Measurements from ENCODE around the gene GNG11.
"Not testable (repeated sequence)": the region's sequence is repeated elsewhere in the genome, so short reads cannot be mapped to it uniquely, and the experiment has no call there.

Gene GNG11

DNA sequence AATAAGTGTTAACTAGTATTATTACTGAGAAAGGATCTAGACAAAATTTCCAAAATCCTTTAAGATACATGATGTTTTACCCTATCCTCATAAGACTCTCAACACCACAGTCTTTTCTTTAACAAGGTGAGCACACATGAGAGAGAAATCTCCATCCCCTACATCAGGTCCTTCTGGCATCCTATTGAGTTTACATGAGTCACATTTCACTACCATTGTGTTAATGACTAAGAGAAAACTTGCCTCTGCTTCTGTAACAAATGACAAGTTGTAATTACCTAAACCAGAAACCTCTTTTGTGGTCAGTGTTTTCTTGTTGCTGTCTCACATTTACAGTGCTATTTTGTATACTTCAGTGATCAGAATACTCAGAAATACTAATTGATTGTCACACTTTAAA is 9.9 kb upstream of the GNG11 start:
- not testable (repeated sequence) for DNase-seq (ENCODE audit: low spot score)

DNA sequence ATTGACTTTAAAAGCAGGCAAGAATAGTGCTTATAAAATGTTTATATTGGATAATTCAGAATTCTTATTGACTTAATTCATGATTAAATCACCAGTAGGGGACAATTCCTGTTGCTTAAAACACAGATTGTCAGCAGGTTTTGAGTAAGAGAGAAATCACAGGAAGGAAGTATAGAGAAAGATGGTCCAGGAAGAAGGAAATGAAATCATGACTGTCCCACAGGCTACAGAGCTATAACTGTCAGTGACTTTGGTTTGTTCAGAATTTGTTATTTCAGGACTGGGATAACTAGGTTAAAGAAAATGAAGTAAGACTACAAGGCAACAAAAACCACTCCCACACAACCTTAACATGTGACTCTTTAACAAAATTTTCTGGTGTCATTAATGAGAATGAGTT is 8.3 kb upstream of the GNG11 start:
- DNase-seq (ENCODE audit: low spot score), result no peak

DNA sequence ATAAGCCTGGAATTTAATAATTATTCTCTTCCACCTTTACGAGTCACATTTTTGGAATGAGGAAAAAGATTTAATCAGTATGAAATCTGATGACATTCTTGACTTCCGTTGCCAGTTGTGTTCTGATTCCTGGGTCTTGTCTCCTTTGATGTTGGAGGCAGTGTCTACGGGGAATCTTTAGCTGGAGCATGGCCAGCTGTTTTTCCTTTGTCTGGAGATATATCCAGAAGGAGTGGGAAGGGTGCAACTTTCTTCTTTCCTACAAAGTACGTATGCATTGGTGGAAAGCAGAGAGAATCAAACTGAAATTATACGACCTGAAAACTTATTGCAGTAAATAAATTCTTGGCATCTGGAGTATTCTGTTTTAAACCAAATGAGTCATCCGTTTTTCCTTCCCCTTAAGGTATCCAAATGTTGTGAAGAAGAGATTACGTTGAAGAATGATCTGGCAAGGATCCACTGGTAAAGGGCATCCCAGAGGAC is 6.9 kb upstream of the GNG11 start:
- no peak for DNase-seq (ENCODE audit: low spot score)

DNA sequence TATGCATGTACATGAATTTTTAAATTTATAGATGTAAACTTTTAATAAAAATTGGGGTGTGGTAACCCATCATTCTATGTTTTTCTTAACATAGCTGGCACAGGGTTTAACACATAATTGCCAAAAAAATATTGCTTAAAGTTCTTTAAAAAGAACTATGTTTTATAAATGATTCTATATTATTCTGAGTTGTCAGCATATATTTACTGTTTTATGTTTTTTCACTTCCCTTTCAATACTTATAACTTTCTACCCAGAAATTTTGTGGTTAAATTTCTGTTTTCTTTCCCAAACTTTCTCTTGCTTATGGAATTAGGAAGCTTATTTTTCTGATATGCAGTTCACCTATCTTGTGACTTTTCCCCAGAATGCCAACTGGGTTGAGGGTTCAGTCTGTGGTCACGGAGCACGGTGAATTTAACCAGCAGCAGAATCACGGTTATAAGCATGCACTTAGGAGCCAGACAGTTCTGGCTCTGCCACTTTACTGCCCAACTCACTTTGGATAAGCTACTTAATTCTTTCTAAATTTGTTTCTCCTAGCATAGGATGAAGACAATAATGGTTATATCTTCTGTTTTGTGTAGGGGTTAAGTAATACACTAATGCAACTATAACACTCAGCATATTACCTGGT is 6.2 kb upstream of the GNG11 start:
- not testable (repeated sequence) for DNase-seq (ENCODE audit: low spot score)

DNA sequence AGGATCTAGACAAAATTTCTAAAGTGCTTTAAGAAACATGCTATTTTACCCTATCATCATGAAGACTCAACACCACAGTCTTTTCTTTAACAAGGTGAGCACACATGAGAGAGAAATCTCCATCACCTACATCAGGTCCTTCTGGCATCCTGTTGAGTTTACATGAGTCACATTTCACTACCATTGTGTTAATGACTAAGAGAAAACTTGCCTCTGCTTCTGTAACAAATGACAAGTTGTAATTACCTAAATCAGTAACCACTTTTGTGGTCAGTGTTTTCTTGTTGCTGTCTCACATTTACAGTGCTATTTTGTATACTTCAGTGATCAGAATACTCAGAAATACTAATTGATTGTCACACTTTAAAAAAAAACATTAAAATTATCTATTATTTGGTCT is 5.6 kb upstream of the GNG11 start:
- not testable (repeated sequence) for DNase-seq (ENCODE audit: low spot score)

DNA sequence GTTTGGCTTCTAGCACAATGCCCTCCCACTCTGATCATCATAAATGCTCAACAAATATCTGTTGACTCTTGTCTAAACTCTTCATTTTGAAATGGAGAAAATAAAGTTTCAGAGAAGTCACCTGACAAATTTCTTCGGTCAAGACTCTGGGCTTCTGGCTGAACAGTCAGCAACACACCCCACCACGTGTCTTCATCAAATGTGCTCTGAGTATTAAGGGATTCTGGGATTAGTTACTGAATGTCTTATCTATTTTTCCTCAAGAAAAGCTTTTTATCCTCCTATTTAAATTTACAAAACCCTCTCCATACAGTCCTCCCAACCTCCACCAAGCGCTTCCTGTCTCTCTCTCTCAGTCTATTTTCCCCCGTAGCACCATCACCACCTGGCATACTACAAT is 5.2 kb upstream of the GNG11 start:
- not testable (repeated sequence) for DNase-seq (ENCODE audit: low spot score)

DNA sequence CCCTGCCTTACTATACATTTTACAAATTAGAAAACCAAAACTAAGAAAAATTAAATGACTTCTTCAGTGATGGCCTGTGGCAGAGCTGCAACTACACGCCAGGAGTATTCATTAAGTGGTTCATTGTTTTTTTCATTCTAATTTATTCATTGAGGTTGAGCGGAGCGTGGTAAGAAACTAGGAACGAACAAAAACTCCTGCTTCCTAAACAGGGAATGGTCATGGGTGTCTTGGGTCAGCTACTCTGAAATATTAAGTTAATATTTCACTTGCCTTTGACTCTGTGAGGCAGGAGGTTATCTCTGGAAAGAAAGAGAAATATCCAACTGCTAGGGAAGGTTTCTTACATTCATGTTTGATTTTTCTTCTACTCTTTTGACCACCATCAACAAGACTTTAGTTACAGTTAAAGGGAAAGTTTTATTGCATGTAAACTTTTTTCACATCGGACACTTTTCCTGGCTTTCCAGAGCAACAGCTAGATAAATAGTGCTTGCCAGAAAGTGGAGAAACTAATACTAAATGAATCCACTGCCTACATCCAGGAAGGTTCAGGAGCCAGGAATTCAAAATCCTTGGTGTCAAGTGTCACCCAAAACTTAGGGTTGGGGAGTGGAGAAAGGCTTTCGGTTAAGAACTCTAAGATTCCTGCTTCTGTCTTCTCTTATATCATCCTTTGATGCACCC is 896 bp upstream of the GNG11 start:
- DNase-seq (ENCODE audit: low spot score), result no peak

DNA sequence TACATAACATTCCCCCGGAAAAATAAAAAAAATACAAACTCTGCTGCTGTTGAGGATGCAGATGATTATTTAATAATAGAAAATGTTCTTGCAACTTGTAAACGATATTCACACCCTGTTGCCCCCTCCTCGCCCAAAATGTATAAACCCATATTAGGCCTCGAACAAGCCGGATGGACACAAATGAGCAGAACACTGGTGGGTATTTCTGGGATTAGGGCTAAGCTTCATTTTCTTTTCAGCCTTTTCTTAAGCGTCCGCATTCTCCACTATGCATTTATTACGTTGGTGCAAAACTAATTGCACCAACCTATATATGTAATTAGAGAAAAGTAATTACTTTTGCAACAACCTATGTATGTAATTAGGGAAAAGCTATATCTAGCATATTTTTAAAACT is 349 bp upstream of the GNG11 start:
- no peak for DNase-seq (ENCODE audit: low spot score)

DNA sequence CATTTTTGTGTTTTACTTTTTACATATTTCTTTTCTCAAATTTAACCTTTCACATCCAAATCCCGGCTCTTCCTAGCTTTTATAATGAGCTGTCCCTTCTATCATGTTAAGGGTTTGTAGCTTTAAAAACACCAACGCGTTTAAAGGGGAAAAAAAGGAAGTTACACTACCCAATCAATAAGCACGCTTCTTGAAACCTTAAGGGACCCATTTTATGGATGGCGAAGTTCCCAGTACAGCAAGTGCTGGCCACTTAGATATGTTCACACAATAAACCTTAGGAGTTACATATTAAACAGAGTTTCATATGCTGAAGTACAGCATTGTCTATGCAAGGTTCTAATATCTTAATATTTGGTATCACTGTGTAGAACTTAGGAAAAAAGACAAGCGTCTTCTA is 1.8 kb downstream of the GNG11 start:
- no peak for DNase-seq (ENCODE audit: low spot score)

DNA sequence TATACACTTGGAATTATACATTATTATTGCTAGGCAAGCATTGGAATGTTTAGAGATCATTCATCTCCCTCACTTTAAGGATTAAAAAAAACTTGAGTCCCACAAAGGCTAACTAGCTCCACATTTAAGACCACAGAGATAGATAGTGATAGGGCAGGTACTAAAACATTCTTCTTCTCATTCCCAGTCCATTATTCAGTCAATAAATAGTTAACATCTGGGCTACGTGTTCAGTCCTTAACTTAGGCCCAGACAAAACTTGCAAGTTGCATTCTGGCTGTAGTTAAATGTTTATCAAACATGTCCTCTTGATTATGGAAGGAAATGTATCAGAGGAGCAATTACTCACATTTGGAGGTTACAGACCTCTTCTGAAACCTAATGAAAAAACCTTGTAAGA is 2.4 kb downstream of the GNG11 start:
- DNase-seq (ENCODE audit: low spot score), result no peak

DNA sequence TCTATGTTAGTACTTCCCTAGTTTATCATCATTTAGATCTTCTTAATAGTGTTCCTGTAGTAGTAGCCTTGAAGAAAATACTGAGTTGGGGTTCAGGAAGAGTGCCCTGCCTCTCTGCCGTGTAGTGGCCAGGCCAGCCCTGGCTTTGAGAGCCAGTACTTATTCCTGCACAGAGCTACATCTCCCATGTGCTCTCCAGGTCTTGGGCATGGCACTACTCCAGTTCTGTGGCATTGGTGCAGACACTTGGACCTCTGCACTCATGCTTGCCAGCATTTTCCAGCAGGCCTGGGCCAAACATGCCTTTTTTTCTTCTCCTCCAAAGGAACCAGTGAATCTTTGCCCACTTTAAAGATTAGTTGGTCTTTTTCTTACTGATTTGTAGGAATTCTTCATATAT is 5.3 kb downstream of the GNG11 start:
- no peak for DNase-seq (ENCODE audit: low spot score)

DNA sequence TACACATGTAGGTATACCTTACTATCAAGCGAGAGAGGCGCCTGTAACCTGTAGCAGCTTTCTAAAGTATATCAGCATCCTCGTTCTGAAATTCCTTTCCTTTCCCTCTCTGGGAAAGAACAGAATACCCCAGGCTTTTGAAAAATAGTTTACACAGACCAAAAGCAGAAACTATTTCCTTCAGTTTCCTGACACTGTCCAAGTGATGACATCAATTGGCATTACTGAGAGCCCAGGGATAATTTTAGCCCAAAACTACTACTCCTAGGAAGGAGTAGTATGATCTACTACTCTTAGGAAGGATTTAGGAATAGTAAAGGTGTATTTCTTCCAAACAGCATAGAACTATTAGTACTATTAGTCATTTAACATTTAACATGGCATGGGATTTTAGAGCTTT is 6.0 kb downstream of the GNG11 start:
- no peak for DNase-seq (ENCODE audit: low spot score)

DNA sequence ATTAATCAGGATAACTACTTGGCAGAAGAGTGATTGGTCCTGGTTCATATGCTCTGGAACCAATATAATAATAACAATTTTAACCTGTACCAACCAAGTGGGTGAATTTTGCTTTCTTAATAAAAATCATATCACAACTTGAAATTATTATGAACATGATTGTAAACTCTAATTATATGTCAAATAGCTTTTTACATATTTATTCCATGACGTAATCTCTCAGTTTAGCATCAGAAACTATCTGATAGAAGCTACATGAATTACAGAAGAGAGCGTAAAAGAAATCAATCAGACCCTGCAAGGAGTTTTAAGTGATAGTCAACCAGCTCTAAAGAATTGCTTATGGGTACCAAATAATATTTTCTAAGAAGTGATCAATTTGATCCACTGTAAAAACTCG is 10.1 kb downstream of the GNG11 start:
- no peak for DNase-seq (ENCODE audit: low spot score)

DNA sequence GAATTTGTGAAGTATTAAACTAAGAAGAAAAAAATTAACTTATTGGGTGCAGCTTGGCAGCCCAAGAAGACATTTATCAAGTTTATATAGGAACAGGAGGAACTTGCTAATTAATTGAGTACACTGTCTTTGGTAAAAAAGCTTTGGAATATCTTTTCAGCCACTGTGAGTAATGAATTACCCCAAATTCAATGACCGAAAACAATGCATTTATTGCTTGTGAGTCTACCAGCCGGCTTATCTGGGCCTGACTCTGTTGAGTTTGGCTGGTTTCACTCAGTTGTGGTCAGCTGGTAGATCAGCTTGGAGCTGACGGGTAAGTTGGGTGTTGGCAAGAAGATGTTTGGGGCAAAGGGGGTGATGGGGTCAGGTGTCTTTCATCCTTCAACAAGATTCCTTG is 11.6 kb downstream of the GNG11 start:
- DNase-seq (ENCODE audit: low spot score), result no peak

DNA sequence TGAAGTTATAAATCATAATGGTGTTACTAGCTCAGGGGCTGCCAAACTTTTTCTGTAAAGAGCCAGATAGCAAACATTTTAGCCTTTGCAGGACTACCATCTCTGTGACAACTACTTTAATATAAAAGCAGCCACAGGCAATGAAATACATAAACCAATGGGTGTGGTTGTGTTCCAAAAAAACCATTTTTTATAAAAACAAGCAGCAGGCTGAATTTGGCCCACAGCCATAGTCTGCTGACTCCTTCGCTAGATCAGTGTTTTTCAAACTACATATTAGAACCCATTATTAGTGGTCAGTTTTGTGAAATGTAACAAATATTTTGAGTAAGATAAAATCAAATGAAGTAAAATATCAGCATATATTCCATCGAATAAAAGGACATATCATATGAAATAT is 13.6 kb downstream of the GNG11 start:
- no peak for DNase-seq (ENCODE audit: low spot score)

DNA sequence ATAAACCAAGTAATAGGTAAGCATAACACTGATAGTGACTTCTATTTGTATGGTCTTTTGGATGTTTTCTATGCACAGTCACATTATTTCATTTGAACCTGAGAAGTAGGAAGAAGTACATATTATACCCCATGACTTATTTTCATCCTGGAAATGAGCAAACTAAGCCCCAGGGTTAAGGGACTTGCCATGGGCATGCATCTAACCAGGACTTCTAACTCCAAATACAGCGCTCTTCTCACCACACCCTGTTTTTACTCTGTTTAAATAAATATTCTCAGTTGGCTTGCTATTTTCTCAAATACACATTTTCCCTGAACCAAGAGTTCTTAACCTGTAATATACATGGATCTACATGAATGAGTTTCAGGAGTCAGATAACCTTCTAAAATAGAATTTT is 16.3 kb downstream of the GNG11 start:
- DNase-seq (ENCODE audit: low spot score), result no peak

DNA sequence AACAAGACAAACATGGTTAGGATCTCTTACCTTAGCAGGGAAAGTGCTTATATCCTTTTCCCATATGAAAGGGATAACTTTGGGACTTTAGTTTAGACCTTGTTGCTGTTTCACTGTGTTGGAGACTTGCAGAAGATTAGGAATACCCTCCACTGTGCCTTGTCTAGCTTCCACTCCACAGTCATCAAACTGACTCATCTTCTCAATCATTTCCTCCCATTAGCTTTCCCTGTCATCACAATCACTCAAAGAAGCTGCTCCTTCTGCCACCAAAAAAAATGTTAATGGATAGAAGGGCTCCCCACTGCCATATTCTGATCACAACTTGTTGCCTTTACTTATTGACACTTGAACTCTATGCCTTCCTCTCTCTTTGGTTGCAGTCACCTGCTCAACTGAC is 16.8 kb downstream of the GNG11 start:
- DNase-seq (ENCODE audit: low spot score), result no peak

DNA sequence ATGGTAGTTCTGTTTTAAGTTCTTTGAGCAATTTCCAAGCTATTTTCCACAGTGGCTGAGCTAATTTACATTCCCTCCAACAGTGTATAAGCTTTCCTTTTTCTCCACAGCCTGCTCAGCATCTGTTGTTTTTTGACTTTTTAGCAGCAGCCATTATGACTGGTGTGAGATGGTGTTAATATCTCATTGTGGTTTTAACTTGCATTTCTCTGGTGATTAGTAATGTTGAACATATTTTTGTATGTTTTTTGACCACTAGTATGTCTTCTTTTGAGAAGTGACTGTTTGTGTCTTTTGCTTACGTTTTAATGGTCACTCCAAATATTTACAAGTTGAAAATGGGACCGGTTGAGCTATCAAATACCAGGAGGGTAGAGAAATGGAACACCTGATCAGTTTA is 20.4 kb downstream of the GNG11 start:
- no peak for DNase-seq (ENCODE audit: low spot score)

DNA sequence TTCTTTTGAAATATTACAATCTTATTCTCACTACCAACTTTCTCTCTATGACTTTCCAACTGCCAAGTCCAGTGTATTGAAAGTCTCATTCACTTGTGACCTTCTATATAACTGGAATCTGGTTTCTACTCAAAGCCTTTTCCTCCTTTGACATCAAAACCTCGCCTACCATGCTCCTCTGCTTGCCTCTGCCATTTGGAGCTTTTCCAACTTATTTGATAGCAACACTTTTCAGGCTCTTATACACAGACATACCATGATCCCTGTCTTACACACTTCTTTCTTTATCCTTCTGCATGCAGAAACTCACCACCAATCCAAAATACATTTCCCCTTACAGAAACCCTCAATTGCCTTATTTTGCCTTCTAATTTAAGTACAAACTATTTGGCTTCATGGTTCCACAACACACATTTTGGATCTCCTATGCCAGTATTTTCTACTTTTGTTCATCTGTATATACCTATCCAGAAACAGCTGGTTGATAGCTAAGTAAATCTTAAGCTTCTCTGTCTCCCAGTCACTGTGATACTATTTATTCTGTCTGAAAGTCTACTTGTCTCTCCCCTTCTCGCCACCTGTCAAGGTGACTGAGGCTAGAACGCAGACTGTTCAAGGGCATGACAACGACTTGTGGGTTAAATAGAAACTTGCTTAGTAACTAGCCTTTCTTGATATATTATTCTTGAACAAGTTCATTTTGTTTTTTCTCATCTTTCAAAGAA is 22.4 kb downstream of the GNG11 start:
- DNase-seq (ENCODE audit: low spot score), result no peak

DNA sequence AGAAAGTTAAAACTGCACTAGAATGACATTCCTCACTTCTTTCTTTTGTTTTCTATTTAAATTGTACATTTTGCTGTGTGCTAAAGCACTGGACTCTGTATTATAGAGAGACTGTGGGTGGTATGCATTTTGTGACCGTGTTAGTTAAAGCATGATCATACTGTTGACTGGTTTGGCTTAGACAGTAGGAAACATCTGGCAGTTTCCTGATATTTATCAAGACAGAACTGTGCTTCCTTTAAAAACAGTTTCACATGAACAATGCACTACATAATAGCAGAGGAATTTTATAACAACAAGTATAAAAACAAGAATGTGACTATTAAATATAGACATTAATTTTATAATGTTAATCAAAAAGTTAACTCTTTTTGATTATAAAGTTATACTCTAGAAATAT is 23.1 kb downstream of the GNG11 start:
- DNase-seq (ENCODE audit: low spot score), result no peak

DNA sequence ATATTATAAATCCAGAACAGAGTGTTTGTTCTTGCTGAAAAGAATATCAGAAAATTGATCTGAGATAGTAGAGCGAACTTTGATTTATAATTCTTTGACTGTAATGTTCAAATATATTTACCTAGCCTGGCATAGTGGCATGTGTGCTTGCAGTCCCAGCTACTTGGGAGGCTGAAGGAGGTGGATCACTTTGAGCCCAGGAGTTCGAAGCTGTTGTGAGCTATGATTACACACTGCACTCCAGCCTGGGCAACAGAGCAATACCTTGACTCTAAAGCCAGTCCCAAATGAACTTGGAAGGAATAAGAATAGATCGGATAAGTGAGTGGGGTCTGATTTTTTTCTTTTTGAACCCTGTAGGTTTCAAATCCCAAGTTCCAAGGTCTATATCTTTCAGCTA is 23.5 kb downstream of the GNG11 start:
- DNase-seq (ENCODE audit: low spot score), result no peak

DNA sequence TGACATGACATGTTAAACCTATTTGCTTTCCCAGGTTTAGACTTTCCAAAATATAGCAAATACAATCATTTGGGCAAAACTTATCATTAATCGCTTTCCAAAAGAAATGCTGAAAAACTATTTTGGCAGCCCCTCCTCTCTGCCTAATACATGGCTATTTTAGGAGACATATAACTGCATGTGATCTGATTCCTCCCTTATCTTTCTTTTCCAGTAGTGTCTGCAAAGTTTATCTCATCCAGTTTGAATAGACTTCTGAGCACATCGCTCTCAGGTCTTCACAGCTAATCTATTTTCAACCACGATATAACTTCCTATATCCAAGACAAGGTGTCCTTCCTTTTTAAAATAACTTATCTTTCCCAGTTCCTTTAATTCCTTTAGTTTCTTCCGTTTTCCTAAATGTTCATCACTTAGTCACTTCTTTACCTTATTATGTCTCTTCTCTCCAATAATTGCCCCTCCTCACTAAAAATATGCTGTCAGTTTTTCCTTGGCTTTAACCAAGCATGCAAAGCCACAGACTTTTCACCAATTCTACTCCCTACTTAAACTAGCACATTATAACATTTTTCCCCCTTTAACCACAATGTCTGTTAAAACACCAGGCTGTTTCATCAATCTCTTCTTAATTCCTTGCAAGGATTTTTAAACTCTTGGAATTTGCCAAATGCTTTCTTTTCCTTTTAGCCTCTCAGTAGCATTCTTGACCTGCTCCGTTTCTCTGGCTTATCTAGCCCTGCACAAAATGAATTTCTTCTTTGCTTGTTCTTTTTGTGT is 24.4 kb downstream of the GNG11 start:
- no peak for DNase-seq (ENCODE audit: low spot score)

DNA sequence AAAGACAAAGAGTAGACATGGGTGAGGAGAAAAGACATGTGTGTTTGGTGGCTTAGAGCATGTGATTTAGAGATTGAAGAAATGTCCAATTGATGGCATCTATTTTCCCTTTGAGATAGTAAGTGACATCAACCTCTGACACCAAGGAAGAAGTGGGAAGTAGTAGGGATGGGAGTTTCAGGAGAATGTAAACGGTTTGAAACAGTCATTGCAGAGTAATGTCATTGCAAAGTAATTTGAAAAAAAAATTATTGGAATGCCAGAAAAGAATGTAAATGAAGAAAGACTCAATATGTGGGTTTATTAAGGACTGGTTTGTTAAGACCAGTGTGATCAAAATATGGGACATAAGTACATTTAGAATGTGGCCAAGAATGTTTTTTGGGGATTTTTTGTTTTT is 26.6 kb downstream of the GNG11 start:
- peak; percentile 45 for DNase-seq (ENCODE audit: low spot score)
